ENCODE data around the gene FOXO3. TPM values are rescaled to one million over a fixed set of nuclear protein-coding genes. Genes with fewer than 3 reads are reported as not detected.

Gene FOXO3
- total and polyA plus RNA-seq, 2 of the 13 experiments (the other 11 are each of a cell fraction or from before 2014, with no cell fraction given) = 16.0 to 22.5 TPM

DNA sequence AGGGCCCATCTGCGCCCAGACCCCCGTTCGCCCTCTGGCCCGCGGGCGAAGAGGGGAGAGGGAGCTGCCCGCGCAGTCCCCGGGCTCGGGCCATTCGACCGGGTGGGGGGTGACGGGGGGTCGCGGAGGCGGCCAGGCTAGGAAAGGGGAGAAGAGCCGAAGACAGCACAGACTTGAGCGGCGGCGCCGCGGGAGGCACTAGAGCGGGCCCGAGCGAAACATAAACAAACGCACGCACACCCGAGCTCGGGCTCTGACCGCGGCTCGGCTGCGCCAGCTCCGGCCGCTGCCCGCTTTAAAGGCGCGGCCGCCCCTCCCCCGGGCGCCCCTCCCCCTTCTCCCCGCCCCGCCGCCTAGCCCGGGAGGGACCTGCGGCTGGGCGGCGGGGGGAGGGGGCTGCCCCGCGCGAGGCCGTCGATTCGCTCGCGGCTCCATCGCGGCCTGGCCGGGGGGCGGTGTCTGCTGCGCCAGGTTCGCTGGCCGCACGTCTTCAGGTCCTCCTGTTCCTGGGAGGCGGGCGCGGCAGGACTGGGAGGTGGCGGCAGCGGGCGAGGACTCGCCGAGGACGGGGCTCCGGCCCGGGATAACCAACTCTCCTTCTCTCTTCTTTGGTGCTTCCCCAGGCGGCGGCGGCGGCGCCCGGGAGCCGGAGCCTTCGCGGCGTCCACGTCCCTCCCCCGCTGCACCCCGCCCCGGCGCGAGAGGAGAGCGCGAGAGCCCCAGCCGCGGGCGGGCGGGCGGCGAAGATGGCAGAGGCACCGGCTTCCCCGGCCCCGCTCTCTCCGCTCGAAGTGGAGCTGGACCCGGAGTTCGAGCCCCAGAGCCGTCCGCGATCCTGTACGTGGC is at the start of gene FOXO3 (continued):
- TF ChIP-seq ZNF564 (CRISPR knock-in tag; IDR thresholded peaks at IDR 0.05) = 0 out of 2 replicates have a peak, but pooled peaks have one; percentile 4
- TF ChIP-seq SNAI1 (CRISPR knock-in tag; IDR thresholded peaks at IDR 0.05; ENCODE audit: borderline replicate concordance) = peak; percentile 84; the same call in 1 of the 2 replicates
- TF ChIP-seq, protein P1, sequence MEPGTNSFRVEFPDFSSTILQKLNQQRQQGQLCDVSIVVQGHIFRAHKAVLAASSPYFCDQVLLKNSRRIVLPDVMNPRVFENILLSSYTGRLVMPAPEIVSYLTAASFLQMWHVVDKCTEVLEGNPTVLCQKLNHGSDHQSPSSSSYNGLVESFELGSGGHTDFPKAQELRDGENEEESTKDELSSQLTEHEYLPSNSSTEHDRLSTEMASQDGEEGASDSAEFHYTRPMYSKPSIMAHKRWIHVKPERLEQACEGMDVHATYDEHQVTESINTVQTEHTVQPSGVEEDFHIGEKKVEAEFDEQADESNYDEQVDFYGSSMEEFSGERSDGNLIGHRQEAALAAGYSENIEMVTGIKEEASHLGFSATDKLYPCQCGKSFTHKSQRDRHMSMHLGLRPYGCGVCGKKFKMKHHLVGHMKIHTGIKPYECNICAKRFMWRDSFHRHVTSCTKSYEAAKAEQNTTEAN (CRISPR knock-in tag; conservative IDR thresholded peaks at IDR 0.05) = peak; percentile 4; the same call in 1 of the 2 replicates
- TF ChIP-seq ARNT2 (CRISPR knock-in tag; IDR thresholded peaks at IDR 0.05; ENCODE audit: low read depth) = peak; percentile 72; the same call in 1 of the 2 replicates
- TF ChIP-seq ZFY (CRISPR knock-in tag; IDR thresholded peaks at IDR 0.05) = peak; percentile 63
- TF ChIP-seq MXI1 (IDR thresholded peaks at IDR 0.05; ENCODE audit: borderline replicate concordance, low read depth, low read length) = 0 out of 3 replicates have a peak, but pooled peaks have one; percentile 52
- TF ChIP-seq ZMYM4 (CRISPR knock-in tag; IDR thresholded peaks at IDR 0.05) = peak; percentile 42; the same call in 1 of the 2 replicates
- TF ChIP-seq BORCS8-MEF2B (CRISPR knock-in tag; IDR thresholded peaks at IDR 0.05) = peak; percentile 81
- 0 out of 2 replicates have a peak, but pooled peaks have one; percentile 41 for TF ChIP-seq ZNF709 (CRISPR knock-in tag; IDR thresholded peaks at IDR 0.05)
- peak; percentile 29; the same call in 1 of the 2 replicates for TF ChIP-seq IRX3 (CRISPR knock-in tag; IDR thresholded peaks at IDR 0.05; ENCODE audit: borderline replicate concordance, low read depth)
- TF ChIP-seq ZNF879 (CRISPR knock-in tag; IDR thresholded peaks at IDR 0.05) = peak; percentile 64; the same call in 1 of the 2 replicates
- peak; percentile 17; the same call in 1 of the 2 replicates for TF ChIP-seq HNF4G (IDR thresholded peaks at IDR 0.05; ENCODE audit: borderline replicate concordance, low read depth, low read length)
- 0 out of 2 replicates have a peak, but pooled peaks have one; percentile 26 for TF ChIP-seq HNF4G (CRISPR knock-in tag; IDR thresholded peaks at IDR 0.05; ENCODE audit: borderline replicate concordance, low read depth)
- TF ChIP-seq AKAP8 (CRISPR knock-in tag; IDR thresholded peaks at IDR 0.05) = peak; percentile 92
- TF ChIP-seq, protein P2, sequence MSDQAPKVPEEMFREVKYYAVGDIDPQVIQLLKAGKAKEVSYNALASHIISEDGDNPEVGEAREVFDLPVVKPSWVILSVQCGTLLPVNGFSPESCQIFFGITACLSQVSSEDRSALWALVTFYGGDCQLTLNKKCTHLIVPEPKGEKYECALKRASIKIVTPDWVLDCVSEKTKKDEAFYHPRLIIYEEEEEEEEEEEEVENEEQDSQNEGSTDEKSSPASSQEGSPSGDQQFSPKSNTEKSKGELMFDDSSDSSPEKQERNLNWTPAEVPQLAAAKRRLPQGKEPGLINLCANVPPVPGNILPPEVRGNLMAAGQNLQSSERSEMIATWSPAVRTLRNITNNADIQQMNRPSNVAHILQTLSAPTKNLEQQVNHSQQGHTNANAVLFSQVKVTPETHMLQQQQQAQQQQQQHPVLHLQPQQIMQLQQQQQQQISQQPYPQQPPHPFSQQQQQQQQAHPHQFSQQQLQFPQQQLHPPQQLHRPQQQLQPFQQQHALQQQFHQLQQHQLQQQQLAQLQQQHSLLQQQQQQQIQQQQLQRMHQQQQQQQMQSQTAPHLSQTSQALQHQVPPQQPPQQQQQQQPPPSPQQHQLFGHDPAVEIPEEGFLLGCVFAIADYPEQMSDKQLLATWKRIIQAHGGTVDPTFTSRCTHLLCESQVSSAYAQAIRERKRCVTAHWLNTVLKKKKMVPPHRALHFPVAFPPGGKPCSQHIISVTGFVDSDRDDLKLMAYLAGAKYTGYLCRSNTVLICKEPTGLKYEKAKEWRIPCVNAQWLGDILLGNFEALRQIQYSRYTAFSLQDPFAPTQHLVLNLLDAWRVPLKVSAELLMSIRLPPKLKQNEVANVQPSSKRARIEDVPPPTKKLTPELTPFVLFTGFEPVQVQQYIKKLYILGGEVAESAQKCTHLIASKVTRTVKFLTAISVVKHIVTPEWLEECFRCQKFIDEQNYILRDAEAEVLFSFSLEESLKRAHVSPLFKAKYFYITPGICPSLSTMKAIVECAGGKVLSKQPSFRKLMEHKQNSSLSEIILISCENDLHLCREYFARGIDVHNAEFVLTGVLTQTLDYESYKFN (CRISPR knock-in tag; conservative IDR thresholded peaks at IDR 0.05) = peak; percentile 21; the same call in 1 of the 2 replicates
- no peak for TF ChIP-seq DMTF1 (CRISPR knock-in tag; IDR thresholded peaks at IDR 0.05)
- peak; percentile 16; the same call in 1 of the 2 replicates for TF ChIP-seq ZNF772 (CRISPR knock-in tag; IDR thresholded peaks at IDR 0.05)
- no peak for TF ChIP-seq BCL3 (CRISPR knock-in tag; IDR thresholded peaks at IDR 0.05)
